Measurements from ENCODE around the gene WDR17. TPM values are rescaled to one million over a fixed set of nuclear protein-coding genes. Genes with fewer than 3 reads are reported as not detected.

The WDR17 gene
- total RNA-seq, result 63.6 TPM

- FAIRE-seq (no peak), DNase-seq (ENCODE audit: low spot score in 2 of 2) (peak; percentile 87 to 91)
Measured at GRCh38 chr4:176065435-176066291, at the start of gene WDR17. Gene WDR17, plus strand, starts transcription at chr4:176065841. Its CDS starts 45,740 bp downstream, at chr4:176111581.

GRCh38 chr4:176016601-176017000 is 49.0 kb upstream of the WDR17 start:
- no peak for FAIRE-seq
- DNase-seq (ENCODE audit: low spot score in 2 of 2), result no peak

DNA sequence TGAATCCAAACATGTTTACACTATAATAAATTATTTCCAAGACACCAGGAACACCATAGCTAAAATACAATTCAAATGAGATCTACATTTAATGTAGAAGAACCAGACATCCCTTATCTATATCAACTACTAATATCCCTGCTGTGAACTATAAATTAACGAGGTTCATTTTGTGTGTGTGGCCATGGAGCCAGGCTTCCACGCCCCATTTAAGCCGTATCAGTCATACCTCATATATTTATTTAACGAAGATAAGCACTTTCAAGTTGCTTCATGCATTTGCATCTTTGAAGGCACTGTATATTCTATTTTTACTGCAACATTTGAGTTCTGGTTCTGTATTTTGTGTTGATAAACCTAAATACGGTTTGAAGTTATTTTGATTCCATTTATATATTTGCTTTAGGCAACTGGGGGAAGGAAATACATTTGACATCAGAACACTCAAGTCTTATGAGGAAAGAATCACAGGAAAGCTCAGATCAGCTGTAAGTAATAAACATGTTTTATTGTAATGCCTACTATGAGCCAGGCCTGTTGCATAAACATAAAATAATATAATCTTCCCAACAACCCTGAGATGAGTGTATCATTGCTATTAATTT is 45.1 kb upstream of the WDR17 start:
- DNase-seq (ENCODE audit: low spot score in 2 of 2) (no peak), FAIRE-seq (no peak)

DNA sequence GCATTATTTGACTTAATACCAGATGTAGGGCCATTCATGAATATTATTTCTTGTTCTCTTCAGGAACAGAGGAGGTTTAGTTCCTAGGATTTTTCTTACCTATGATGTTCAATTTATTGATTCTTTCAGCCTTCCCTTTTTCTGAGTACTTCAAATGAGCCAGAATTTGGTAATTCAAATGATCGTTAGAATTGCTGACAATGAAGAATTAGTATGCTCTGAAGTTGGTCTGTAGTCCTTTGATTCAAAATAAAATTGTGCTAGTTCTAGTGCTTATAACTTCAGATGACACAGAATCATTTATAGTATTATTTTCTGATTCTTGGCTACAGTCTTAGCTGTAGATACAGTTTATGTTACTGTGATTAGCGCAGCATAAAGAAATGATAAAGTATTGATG is 35.2 kb upstream of the WDR17 start:
- DNase-seq (ENCODE audit: low spot score in 2 of 2), result no peak
- FAIRE-seq, result no peak

DNA sequence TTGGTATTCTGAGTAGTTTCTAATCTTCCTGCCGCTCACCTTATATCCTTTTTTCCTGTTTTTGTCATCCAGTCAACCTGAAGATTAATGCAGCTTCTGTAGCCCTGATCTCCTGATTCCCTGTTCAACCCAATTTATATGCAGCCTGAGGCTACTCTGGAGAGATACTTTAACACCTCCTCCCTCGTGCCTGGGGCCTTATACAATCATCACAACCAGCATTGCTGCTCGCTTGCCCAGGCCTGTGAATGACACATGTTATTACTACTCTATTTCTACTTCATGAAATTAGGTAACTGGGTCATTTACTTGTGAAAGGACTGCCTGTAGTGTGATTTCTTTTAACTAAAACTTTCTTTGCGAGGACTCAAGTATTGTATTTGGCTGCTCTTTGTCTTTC is 33.7 kb upstream of the WDR17 start:
- FAIRE-seq (no peak), DNase-seq (ENCODE audit: low spot score in 2 of 2) (no peak)

DNA sequence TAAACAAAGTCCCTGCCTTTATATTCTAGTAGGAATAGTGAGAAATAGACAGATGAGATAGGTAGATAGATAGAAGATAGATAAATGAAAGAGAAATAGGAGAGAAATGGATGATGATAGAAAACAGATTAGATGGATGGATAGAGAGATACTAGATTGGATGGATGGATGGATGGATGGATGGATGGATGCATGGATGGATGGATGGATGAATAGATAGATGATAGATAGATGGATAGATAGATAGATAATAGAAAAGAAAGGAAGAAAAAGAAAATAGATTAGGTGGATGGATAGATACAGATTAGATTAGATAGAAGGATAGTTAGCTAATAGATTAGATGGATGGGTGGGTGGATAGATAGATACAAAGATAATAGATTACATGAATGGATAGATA is 33.2 kb upstream of the WDR17 start:
- FAIRE-seq (no peak), DNase-seq (ENCODE audit: low spot score in 2 of 2) (no peak)

DNA sequence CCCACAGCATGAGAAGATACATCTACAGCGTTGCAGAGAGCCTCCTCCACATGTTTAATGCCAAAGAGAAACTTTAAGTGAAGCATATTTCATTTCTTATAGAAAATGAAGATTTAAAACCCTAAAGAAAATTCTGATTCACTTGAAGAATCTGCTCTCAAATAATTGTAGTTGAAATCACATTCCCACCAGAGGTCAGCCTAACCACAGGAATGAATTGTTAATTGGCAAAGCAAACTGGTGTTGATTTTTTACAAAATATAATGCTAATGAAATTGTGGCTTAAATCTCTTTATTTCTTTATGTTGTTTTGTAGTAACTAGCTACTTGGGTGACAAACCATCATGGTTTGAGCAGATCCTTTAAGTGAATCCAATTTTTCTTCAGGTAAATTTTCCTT is 31.1 kb upstream of the WDR17 start:
- DNase-seq (ENCODE audit: low spot score in 2 of 2), result no peak
- FAIRE-seq, result peak; percentile 94

DNA sequence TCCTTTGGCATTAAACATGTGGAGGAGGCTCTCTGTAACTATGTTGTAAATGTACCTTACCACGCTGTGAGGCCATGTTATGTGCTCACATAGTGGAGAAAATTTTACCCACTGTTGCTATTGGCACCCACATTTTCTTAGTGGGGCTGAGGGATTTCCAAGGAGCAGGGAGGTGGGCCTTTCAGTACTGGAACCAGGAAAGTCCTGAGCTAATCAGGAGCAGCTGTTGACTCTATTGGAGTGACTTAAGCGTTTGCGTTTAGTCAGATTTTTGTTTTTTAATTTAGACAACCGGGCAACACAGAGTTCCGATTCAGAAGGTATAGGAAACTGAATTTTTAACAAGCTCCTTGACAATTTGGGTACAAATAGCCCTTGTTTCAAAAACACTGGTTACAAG is 30.7 kb upstream of the WDR17 start:
- FAIRE-seq (no peak), DNase-seq (ENCODE audit: low spot score in 2 of 2) (no peak)

DNA sequence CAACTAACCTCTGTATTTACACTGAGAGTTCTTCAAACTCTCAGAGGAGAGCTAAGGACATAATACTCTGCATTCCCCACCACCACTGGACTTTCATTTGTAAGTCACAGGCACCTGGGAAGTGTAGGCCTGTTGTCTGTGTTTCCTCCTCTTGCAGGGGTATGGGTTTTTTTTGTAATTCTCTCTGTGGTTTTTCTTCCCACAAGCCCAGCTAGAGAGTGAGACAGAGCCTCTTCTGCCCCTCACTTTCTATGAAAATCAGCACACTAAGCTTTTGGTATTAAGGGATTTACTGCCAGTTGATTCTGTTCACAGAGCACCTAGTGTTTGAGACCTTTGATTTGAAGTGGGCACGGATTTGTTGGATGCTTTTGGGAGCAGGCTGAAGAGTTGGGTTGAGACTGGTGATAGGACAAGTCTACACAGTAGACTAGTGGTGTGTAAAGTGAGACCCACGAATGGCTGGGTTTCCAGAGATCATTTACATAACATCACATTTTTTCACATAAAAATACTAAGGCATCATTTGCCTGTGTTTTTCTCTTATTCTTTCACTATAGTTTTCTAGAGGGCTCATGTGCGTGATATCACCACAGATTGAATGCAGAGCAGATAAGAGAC is 28.9 kb upstream of the WDR17 start:
- DNase-seq (ENCODE audit: low spot score in 2 of 2) (no peak), FAIRE-seq (no peak)

DNA sequence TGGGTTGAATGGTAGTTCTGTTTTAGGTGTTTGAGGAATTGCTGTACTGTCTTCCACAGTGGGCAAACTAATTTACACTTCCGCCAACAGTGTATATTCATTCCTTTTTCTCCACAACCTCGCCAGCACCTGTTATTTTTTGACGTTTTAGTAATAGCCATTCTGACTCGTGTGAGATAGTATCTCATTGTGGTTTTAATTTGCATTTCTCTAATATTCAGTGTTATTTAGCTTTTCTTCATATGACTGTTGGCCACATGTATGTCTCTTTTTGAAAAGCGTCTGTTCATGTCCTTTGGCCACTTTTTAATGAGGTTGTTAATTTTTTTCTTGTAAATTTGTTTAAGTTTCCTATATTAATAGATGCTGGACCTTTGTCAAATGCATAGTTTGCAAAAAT is 26.9 kb upstream of the WDR17 start:
- FAIRE-seq, result no peak
- no peak for DNase-seq (ENCODE audit: low spot score in 2 of 2)

DNA sequence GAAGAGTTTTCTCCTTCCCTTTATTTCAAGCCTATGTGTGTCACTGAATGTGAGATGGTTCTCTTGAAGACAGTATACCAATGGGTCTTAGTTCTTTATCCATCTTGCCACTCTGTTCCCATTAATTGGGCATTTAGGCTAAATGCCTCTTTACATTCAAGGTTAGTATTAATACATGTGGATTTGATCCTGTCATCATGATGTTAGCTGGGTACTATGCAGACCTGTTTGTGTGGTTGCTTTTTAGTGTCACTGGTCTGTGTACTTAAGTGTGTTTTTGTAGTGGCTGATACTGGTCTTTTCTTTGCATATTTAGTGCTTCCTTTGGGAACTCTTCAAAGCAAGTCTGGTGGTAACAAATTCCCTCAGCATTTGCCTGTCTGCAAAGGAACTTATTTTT is 23.4 kb upstream of the WDR17 start:
- DNase-seq (ENCODE audit: low spot score in 2 of 2) (no peak), FAIRE-seq (no peak)

GRCh38 chr4:176043838-176044588 is 21.6 kb upstream of the WDR17 start:
- no peak for DNase-seq (ENCODE audit: low spot score in 2 of 2)
- no peak for FAIRE-seq

- no peak for DNase-seq (ENCODE audit: low spot score in 2 of 2)
- no peak for FAIRE-seq
Measured at GRCh38 chr4:176044589-176044951, 21.1 kb upstream of the WDR17 start.

- no peak for FAIRE-seq
Measured at GRCh38 chr4:176048631-176049030, 17.0 kb upstream of the WDR17 start.

GRCh38 chr4:176052744-176053143 is 12.9 kb upstream of the WDR17 start:
- FAIRE-seq, result no peak

More at GRCh38 chr4:176048631-176049030, 17.0 kb upstream of the WDR17 start:
- no peak for DNase-seq (ENCODE audit: low spot score in 2 of 2)

GRCh38 chr4:176053785-176054184 is 11.9 kb upstream of the WDR17 start:
- FAIRE-seq (no peak), DNase-seq (ENCODE audit: low spot score in 2 of 2) (no peak)

More at GRCh38 chr4:176052744-176053143, 12.9 kb upstream of the WDR17 start:
- DNase-seq (ENCODE audit: low spot score in 2 of 2), result no peak

GRCh38 chr4:176054942-176055341 is 10.7 kb upstream of the WDR17 start:
- peak; percentile 36 for FAIRE-seq
- DNase-seq (ENCODE audit: low spot score in 2 of 2), result peak in 1 of 2 donors; percentile 25

GRCh38 chr4:176063718-176064117 is 1.9 kb upstream of the WDR17 start:
- DNase-seq (ENCODE audit: low spot score in 2 of 2) (no peak), FAIRE-seq (no peak)

GRCh38 chr4:176064539-176064938 is 1.1 kb upstream of the WDR17 start:
- no peak for FAIRE-seq

DNA sequence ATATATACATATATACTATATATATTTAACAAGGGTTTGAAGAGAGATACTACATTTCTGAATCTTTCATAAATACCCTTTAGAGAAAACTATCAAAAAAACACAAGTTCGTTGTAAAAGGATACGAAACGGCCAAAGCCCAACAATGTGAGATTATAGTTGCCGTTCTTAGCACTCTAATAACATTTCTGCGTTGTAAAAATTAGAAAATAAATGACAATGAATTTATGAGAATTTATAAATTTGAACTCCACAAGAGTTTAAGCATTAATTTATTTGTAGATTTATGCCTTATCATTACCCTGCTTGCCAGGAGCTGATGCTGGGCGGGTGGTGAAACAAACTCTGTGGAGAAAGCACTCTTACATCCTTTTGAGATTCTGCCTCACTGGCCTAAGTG is 1.1 kb downstream of the WDR17 start:
- FAIRE-seq, result peak; percentile 59
- DNase-seq (ENCODE audit: low spot score in 2 of 2), result no peak

More at GRCh38 chr4:176064539-176064938, 1.1 kb upstream of the WDR17 start:
- DNase-seq (ENCODE audit: low spot score in 2 of 2), result no peak

GRCh38 chr4:176077561-176077960 is 11.9 kb downstream of the WDR17 start:
- FAIRE-seq, result no peak
- DNase-seq (ENCODE audit: low spot score in 2 of 2), result no peak

Data from frontal cortex (tissue), 4 donors.